Bronchial epithelial cell (primary cell): Measurements from ENCODE around the gene E2F7. TPM values are rescaled to one million over a fixed set of nuclear protein-coding genes. Genes with fewer than 3 reads are reported as not detected.
A peak's percentile ranks its signal among the peaks of the same experiment; 100 is the strongest.

Experiments
- DNase-seq: peaks from one replicate; pipeline ENCODE4 v3.0.0-alpha.2; 2010; ENCODE audit warnings: low read depth
- FAIRE-seq: peaks from 2 replicates; lab custom pipeline; 2011; peaks lifted over from hg19 to GRCh38; lab: Jason Lieb, UNC
- H3K27me3 ChIP-seq: 2 replicates; pipeline ENCODE4 v1.5.1; 2011; ENCODE audit warnings: low read length; ENCODE audit not compliant: control insufficient read depth, insufficient read depth
- H3K36me3 ChIP-seq: 2 replicates; pipeline ENCODE4 v1.5.1; 2011; ENCODE audit warnings: low read length; ENCODE audit not compliant: control insufficient read depth, insufficient read depth
- H3K4me3 ChIP-seq: 2 replicates; pipeline ENCODE4 v1.5.1; 2011; ENCODE audit warnings: mild to moderate bottlenecking, low read depth, low read length, control low read depth
- total RNA-seq: library from RNA; depleted of rRNA; stranded (reverse); fragments of >200 nt; gene quantifications from 2 replicates; pipeline ENCODE4 v1.2.1, GENCODE V29; 2014
- TF ChIP-seq, protein P1 (sequence below): IDR thresholded peaks from 2 replicates; pipeline ENCODE4 v1.5.1; 2011; ENCODE audit warnings: mild to moderate bottlenecking, moderate library complexity, low read length, control low read depth, inconsistent platforms; ENCODE audit not compliant: insufficient read depth, severe bottlenecking

E2F7 gene, protein sequence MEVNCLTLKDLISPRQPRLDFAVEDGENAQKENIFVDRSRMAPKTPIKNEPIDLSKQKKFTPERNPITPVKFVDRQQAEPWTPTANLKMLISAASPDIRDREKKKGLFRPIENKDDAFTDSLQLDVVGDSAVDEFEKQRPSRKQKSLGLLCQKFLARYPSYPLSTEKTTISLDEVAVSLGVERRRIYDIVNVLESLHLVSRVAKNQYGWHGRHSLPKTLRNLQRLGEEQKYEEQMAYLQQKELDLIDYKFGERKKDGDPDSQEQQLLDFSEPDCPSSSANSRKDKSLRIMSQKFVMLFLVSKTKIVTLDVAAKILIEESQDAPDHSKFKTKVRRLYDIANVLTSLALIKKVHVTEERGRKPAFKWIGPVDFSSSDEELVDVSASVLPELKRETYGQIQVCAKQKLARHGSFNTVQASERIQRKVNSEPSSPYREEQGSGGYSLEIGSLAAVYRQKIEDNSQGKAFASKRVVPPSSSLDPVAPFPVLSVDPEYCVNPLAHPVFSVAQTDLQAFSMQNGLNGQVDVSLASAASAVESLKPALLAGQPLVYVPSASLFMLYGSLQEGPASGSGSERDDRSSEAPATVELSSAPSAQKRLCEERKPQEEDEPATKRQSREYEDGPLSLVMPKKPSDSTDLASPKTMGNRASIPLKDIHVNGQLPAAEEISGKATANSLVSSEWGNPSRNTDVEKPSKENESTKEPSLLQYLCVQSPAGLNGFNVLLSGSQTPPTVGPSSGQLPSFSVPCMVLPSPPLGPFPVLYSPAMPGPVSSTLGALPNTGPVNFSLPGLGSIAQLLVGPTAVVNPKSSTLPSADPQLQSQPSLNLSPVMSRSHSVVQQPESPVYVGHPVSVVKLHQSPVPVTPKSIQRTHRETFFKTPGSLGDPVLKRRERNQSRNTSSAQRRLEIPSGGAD
- total RNA-seq: 3.4 and 5.8 TPM in 2 replicates

DNA sequence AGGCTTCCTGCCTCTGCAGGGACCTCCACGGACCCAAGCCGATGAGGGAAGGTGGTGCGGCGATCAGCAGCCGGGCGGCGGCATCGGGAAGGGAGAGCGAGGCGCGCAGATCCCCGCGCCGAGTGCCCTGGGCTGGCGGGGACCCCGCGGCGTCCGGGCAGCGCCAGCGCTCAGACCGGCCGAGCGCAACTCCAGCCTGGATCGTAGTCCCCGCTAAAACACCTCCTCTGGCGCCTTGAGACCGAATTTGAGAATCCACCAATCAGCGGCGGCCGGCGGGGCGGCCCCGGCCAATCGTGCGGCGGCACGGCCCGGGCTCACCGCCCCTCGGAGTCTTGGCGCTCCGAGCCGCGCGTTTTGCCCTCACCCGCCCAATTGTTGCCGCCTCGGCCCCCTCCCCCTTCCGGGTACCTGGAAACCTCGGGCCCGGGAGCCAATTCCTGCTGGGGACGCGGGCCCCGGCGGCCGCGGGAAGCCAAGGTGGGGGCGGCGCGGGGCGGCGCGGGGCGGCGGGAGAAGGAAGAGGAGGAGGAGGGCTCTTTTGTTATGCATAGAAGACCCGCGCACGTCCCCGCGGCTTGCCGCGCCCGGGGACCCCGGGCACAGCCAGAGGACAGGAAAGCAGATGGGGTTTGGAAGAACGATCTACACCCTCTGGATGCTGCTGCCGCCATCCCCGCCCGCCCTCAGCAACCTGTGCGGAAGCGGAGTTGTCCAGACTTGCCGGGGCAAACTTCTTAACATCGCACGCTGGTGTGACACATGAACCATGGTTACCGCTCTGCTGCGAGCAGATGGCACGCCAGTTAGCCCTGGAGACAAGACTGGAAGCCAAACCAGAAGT lies at the start of gene E2F7:
TSS of gene E2F7 (minus strand) at position 209 of the 844 bp plus-strand sequence. CDS start 934 bp downstream, outside the sequence.
- TF ChIP-seq, protein P1, sequence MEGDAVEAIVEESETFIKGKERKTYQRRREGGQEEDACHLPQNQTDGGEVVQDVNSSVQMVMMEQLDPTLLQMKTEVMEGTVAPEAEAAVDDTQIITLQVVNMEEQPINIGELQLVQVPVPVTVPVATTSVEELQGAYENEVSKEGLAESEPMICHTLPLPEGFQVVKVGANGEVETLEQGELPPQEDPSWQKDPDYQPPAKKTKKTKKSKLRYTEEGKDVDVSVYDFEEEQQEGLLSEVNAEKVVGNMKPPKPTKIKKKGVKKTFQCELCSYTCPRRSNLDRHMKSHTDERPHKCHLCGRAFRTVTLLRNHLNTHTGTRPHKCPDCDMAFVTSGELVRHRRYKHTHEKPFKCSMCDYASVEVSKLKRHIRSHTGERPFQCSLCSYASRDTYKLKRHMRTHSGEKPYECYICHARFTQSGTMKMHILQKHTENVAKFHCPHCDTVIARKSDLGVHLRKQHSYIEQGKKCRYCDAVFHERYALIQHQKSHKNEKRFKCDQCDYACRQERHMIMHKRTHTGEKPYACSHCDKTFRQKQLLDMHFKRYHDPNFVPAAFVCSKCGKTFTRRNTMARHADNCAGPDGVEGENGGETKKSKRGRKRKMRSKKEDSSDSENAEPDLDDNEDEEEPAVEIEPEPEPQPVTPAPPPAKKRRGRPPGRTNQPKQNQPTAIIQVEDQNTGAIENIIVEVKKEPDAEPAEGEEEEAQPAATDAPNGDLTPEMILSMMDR: no peak
- H3K27me3 ChIP-seq: no peaks in the 10 kb centered on the region
- no peaks in the 10 kb centered on the region for H3K36me3 ChIP-seq
- peak within 1 kb of the TSS; percentile 76 for H3K4me3 ChIP-seq
- no peak for FAIRE-seq
- peak; percentile 94 for DNase-seq

DNA sequence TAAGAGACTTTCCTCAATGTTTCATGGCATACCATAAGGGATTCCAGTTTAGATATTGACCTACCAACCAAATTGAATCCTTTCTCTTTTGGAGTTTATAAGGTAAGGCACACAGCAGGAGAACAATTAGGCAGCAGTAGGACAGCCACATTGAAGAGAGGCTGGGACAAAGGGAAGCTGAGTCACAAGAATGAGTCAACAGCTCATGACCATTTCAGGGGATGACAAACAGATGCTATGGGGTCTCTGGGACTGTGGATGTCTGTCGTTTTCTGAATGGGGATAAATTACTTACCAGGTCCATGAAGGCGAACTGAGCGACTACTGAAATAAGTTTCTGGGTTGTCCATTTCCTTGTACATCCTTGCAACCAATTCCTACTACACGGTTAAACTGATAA lies 48.6 kb upstream of the E2F7 start:
- H3K36me3 ChIP-seq: no peaks in the 10 kb centered on the region
- H3K27me3 ChIP-seq: no peaks in the 10 kb centered on the region
- TF ChIP-seq, protein P1: no peak
- FAIRE-seq (no peak), DNase-seq (peak; percentile 47)
- no peak overlapping the region for H3K4me3 ChIP-seq

DNA sequence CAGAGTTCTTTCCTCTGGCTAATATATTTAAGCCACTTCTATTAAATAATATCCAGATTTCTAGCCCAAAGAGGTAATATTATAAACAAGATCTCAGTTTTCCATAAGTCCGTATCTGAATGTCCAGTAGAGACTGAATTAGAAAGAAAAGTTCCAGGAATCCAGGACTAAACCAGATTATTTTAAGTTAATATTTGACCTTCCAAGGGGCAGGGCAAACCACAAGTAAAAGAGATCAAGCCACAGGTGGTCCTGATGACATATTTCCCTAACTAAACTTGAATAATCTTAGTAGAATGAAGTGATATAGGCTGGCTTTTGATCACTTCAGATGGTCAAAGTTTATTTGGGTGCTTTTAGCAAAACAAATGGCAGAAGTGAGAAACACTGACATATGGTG lies 43.3 kb upstream of the E2F7 start:
- Histone ChIP-seq H3K4me3 (no peak overlapping the region), H3K27me3 (no peaks in the 10 kb centered on the region), H3K36me3 (no peaks in the 10 kb centered on the region)
- no peak for FAIRE-seq
- DNase-seq: no peak
- TF ChIP-seq, protein P1: no peak

DNA sequence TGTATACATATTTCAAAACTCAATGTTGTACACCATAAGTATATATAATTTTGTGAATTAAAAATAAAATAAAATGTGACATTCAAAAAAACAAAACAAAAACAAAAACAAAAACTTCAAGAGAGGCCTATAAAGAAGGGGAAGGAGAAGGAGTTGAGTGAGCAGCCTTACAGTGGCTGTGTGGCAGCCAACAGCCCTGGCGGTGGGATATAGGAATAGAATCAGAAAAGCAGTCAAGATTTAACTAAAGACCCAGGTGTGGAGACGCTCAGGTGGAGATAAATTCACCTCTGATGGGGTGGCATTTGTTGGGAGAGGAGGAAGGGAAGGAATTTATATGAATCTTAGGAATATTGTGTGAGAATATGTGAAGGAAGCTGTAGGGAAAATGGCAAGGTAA lies 41.8 kb upstream of the E2F7 start:
- TF ChIP-seq, protein P1: no peak
- Histone ChIP-seq H3K4me3 (no peak overlapping the region), H3K36me3 (no peaks in the 10 kb centered on the region), H3K27me3 (no peaks in the 10 kb centered on the region)
- FAIRE-seq (no peak), DNase-seq (no peak)

DNA sequence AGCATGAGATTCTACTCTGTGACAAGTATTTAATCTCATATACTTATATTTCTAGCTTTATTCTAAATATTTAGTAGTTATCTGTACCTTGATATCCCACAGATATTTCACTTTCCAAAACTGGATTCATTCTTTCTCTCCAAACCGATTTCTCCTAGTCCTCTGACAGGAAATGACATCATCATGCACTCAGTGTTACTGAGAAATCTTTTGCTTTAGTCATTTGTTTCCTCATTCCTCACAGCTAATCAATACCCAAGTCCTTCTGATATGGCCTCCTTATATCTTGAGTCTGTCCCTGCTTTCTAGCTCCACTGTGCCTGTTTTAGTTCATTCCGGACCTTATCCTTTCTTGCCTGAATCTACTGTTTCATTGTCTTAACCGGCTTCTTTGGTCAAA lies 39.4 kb upstream of the E2F7 start:
- H3K4me3 ChIP-seq: no peak overlapping the region
- DNase-seq (peak; percentile 72), FAIRE-seq (no peak)
- no peaks in the 10 kb centered on the region for H3K27me3 ChIP-seq
- no peaks in the 10 kb centered on the region for H3K36me3 ChIP-seq
- TF ChIP-seq, protein P1: no peak
